Stimulated activated naive CD8-positive, alpha-beta T cell treated with anti-CD3 and anti-CD28 coated beads, Interleukin-15, Interleukin-2, amounts not matched to agents 100 ng/mL and 50 ng/mL, for 24 hours (primary cell): ENCODE results near the gene ITIH5.

Experiments
- H3K27ac Mint-ChIP-seq: one replicate; pipeline ENCODE4 v1.8.0; 2021; ENCODE audit warnings: mild to moderate bottlenecking, mixed read lengths
- H3K27me3 Mint-ChIP-seq: one replicate; pipeline ENCODE4 v1.8.0; 2021; ENCODE audit warnings: mixed read lengths
- H3K36me3 Mint-ChIP-seq: one replicate; pipeline ENCODE4 v1.8.0; 2021; ENCODE audit warnings: low read depth, mixed read lengths
- H3K4me1 Mint-ChIP-seq: one replicate; pipeline ENCODE4 v1.8.0; 2021; ENCODE audit warnings: low read depth, mixed read lengths
- H3K4me3 Mint-ChIP-seq: one replicate; pipeline ENCODE4 v1.8.0; 2021; ENCODE audit warnings: mild to moderate bottlenecking, mixed read lengths
- H3K9me3 Mint-ChIP-seq: one replicate; pipeline ENCODE4 v1.8.0; 2021; ENCODE audit warnings: mixed read lengths

Gene ITIH5

DNA sequence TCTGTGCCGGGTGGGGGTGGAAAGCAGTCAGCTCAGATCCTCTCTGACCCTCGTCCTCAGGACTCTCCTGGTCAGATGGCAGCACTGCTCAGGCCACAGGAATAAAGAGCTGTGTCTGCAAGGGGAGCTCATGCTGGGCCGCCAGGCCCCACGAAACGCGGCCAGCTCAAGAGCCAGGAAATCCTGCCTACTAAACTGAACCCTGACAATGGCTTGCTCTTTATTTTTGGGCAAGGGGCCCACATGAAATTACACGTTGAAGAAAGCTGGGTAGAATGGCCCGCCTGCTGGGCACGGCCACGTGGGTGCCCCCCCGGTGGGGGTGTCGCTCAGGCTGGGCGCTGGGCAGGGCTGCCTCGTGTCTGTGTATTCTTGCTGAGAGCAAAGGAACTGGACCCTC is 103.0 kb downstream of the ITIH5 start:
- Mint-ChIP-seq H3K4me3 (no peak overlapping the region), H3K27ac (no peak overlapping the region), H3K4me1 (no peaks in the 10 kb centered on the region), H3K9me3 (no peaks in the 10 kb centered on the region), H3K36me3 (no peaks in the 10 kb centered on the region), H3K27me3 (no peaks in the 10 kb centered on the region)

DNA sequence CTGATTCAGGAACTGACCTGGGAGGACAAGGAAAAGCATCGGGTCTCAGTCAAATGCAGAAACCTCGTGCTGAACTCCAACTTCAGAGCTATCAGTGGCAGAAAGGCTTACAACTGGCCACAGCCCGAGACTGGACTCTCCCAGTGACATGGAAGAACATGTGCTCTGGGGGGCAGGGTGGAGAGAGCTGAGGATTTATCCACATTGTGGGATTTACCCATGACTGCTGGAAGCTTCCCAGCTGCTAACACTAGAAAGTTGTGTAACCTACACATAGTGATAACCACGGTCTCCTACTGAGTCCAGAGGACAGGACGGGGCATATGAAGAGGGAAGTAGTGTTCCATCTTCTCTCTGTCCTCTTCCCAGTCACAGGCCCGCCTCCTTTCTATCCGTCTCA is 103.4 kb downstream of the ITIH5 start:
- no peaks in the 10 kb centered on the region for H3K36me3 Mint-ChIP-seq
- H3K27ac Mint-ChIP-seq: no peak overlapping the region
- no peak overlapping the region for H3K4me3 Mint-ChIP-seq
- H3K9me3 Mint-ChIP-seq: no peaks in the 10 kb centered on the region
- H3K4me1 Mint-ChIP-seq: no peaks in the 10 kb centered on the region
- H3K27me3 Mint-ChIP-seq: no peaks in the 10 kb centered on the region

DNA sequence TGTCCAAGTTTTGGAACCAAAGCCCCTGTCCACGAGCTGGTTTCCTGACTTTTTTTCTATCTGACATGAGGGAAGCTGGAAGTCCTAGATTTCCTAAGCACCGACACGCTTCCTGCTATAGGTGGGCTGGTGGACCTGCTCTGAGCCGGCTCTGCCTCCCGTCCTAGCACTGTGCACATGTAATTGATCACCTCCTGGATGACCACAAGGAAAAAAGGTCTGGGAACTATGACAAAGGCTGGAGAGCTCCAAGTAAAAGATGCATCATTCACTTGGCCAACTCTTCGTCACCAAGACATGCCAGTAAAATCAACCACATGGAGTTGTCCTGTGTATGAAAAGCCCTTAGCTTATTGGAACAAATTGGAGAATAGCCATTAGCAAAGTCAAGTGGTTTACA is 104.8 kb downstream of the ITIH5 start:
- no peak overlapping the region for H3K27ac Mint-ChIP-seq
- H3K27me3 Mint-ChIP-seq: no peaks in the 10 kb centered on the region
- H3K4me1 Mint-ChIP-seq: no peaks in the 10 kb centered on the region
- no peaks in the 10 kb centered on the region for H3K36me3 Mint-ChIP-seq
- H3K9me3 Mint-ChIP-seq: no peaks in the 10 kb centered on the region
- H3K4me3 Mint-ChIP-seq: no peak overlapping the region

GRCh38 chr10:7561216-7561893 is 105.4 kb downstream of the ITIH5 start:
- no peak overlapping the region for H3K27ac Mint-ChIP-seq
- H3K27me3 Mint-ChIP-seq: peaks cover under 1% of the 10 kb centered on the region
- H3K36me3 Mint-ChIP-seq: no peaks in the 10 kb centered on the region
- no peak overlapping the region for H3K4me3 Mint-ChIP-seq
- no peaks in the 10 kb centered on the region for H3K4me1 Mint-ChIP-seq
- no peaks in the 10 kb centered on the region for H3K9me3 Mint-ChIP-seq

- H3K9me3 Mint-ChIP-seq: no peaks in the 10 kb centered on the region
- no peaks in the 10 kb centered on the region for H3K36me3 Mint-ChIP-seq
- no peak overlapping the region for H3K4me3 Mint-ChIP-seq
- H3K27ac Mint-ChIP-seq: no peak overlapping the region
- peaks cover 3% of the 10 kb centered on the region for H3K27me3 Mint-ChIP-seq
- no peaks in the 10 kb centered on the region for H3K4me1 Mint-ChIP-seq
Observed at GRCh38 chr10:7560519-7560918, 106.2 kb downstream of the ITIH5 start.

DNA sequence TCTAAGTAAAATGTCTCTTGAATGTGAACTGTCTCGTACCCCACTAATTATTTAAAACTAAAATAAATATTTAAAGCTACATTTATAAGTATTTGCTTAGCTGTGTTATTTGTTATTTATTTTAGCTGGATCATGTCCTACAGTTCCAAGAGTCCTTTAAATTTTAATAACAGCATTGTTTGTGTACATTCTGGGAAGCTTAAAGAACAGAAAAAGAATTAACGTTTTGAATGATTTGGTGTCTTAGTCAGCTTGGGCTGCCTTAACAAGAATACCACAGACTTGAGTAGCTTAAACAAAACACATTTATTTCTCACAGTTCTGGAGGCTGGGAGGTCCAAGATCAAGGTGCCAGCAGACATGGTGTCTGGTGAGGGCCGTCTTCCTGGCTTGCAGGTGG is 107.4 kb downstream of the ITIH5 start:
- Mint-ChIP-seq H3K27me3 (peaks cover 3% of the 10 kb centered on the region), H3K27ac (no peak overlapping the region), H3K9me3 (no peaks in the 10 kb centered on the region), H3K4me1 (no peaks in the 10 kb centered on the region), H3K36me3 (no peaks in the 10 kb centered on the region), H3K4me3 (no peak overlapping the region)

GRCh38 chr10:7558036-7558435 is 108.7 kb downstream of the ITIH5 start:
- Mint-ChIP-seq H3K4me1 (no peaks in the 10 kb centered on the region), H3K27ac (no peak overlapping the region), H3K27me3 (peaks cover 3% of the 10 kb centered on the region), H3K4me3 (no peak overlapping the region), H3K36me3 (no peaks in the 10 kb centered on the region), H3K9me3 (no peaks in the 10 kb centered on the region)

GRCh38 chr10:7553531-7553930 is 113.2 kb downstream of the ITIH5 start:
- no peaks in the 10 kb centered on the region for H3K4me1 Mint-ChIP-seq
- no peak overlapping the region for H3K4me3 Mint-ChIP-seq
- H3K27me3 Mint-ChIP-seq: peaks cover 3% of the 10 kb centered on the region
- H3K9me3 Mint-ChIP-seq: no peaks in the 10 kb centered on the region
- H3K27ac Mint-ChIP-seq: no peak overlapping the region
- no peaks in the 10 kb centered on the region for H3K36me3 Mint-ChIP-seq

DNA sequence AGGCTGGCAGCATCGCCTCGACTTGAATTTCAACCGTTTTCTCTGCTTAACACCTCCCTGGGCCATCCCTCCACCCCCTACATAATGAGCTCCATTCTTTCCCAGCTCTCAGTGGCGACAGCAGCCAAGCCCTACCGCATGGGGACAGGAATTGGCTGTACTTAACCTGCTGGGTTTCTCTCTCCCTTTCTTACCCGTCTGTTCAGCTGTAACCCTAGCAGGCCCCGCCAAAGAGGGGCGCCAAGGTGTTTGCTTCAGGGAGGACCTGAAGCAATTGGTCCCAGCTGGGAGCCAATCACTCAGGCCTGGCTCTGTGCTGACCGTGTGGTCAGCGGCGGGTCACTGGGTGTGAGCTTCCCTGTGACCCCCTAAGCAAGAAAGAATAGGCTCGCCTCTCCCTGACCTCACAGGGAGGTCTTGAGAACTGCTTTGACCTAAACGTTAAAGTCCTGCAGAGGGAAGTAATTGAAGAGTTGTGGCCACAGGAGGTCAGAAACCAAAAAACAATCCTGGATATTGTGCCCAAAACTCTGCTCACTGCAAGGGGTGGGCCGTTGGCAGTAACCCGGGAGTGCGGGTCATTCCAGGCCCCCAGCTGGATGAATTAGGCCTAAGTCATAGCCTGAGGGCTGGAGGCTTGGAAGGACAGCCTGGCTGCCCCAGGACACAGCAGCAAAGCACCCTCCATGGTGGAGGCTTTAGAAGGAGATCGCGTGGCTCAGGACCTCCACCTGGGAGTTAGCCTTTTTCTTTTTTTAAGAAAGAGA is 114.6 kb downstream of the ITIH5 start:
- no peaks in the 10 kb centered on the region for H3K9me3 Mint-ChIP-seq
- H3K36me3 Mint-ChIP-seq: no peaks in the 10 kb centered on the region
- H3K4me3 Mint-ChIP-seq: no peak overlapping the region
- H3K27me3 Mint-ChIP-seq: peaks cover 3% of the 10 kb centered on the region
- H3K4me1 Mint-ChIP-seq: no peaks in the 10 kb centered on the region
- H3K27ac Mint-ChIP-seq: no peak overlapping the region

GRCh38 chr10:7551289-7551688 is 115.5 kb downstream of the ITIH5 start:
- H3K36me3 Mint-ChIP-seq: no peaks in the 10 kb centered on the region
- no peak overlapping the region for H3K27ac Mint-ChIP-seq
- no peaks in the 10 kb centered on the region for H3K9me3 Mint-ChIP-seq
- H3K4me3 Mint-ChIP-seq: no peak overlapping the region
- peaks cover 2% of the 10 kb centered on the region for H3K27me3 Mint-ChIP-seq
- no peaks in the 10 kb centered on the region for H3K4me1 Mint-ChIP-seq

DNA sequence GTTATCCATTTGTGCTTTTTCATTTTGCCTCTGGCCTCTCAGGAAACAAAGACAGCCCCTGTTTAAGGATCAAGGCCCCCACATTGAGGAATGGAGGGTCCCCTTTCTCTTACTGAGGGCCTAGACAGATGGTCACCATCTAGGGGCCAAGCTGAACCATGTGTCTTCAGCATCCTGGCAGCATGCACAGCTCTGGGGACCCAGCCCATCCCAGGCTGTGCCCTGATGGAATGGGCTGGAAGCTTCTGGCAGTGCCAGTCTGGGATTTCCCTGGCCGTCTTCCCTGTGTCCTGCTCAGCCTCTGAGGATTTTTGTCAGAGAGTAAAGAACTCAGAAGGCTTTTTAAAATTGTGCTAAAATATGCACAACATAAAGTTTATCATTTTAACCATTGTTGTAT is 116.8 kb downstream of the ITIH5 start:
- Mint-ChIP-seq H3K27ac (no peak overlapping the region), H3K4me3 (no peak overlapping the region), H3K9me3 (no peaks in the 10 kb centered on the region), H3K36me3 (no peaks in the 10 kb centered on the region), H3K4me1 (no peaks in the 10 kb centered on the region), H3K27me3 (no peaks in the 10 kb centered on the region)

GRCh38 chr10:7547829-7548228 is 118.9 kb downstream of the ITIH5 start:
- Mint-ChIP-seq H3K27me3 (no peaks in the 10 kb centered on the region), H3K4me1 (no peaks in the 10 kb centered on the region), H3K36me3 (no peaks in the 10 kb centered on the region), H3K9me3 (no peaks in the 10 kb centered on the region), H3K4me3 (no peak overlapping the region), H3K27ac (no peak overlapping the region)

- no peaks in the 10 kb centered on the region for H3K36me3 Mint-ChIP-seq
- no peaks in the 10 kb centered on the region for H3K27me3 Mint-ChIP-seq
- no peak overlapping the region for H3K27ac Mint-ChIP-seq
- H3K4me1 Mint-ChIP-seq: no peaks in the 10 kb centered on the region
- H3K9me3 Mint-ChIP-seq: no peaks in the 10 kb centered on the region
- H3K4me3 Mint-ChIP-seq: no peak overlapping the region
Observed at GRCh38 chr10:7547206-7547605, 119.6 kb downstream of the ITIH5 start.

GRCh38 chr10:7546385-7546967 is 120.3 kb downstream of the ITIH5 start:
- H3K9me3 Mint-ChIP-seq: no peaks in the 10 kb centered on the region
- no peak overlapping the region for H3K27ac Mint-ChIP-seq
- H3K4me1 Mint-ChIP-seq: no peaks in the 10 kb centered on the region
- H3K4me3 Mint-ChIP-seq: no peak overlapping the region
- H3K27me3 Mint-ChIP-seq: no peaks in the 10 kb centered on the region
- H3K36me3 Mint-ChIP-seq: no peaks in the 10 kb centered on the region

DNA sequence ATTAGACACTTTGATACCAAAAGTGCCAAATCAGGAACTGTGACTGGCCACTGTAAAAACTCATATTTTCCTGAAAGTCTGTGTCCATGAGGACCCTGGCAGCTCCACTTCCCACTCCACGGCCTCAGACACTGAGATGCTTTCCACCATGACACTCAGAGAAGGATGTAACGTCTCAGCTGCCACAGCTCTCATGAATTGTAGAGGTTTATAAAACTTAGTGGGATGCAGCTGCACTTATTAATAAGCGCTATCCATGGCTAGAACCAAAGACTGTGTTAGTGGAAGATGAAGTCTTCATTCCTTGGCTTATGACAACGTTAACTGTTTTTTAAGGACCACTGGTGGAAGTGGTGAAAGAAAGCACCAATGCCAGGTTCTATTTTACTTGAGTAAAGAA is 121.0 kb downstream of the ITIH5 start:
- Mint-ChIP-seq H3K4me3 (no peak overlapping the region), H3K27me3 (no peaks in the 10 kb centered on the region), H3K9me3 (no peaks in the 10 kb centered on the region), H3K27ac (no peak overlapping the region), H3K36me3 (no peaks in the 10 kb centered on the region), H3K4me1 (no peaks in the 10 kb centered on the region)
